Fibroblast of skin of abdomen (primary cell): ENCODE measurements around the gene APOA4. TPM values are rescaled to one million over a fixed set of nuclear protein-coding genes. Genes with fewer than 3 reads are reported as not detected.

ENCODE experiments used
- DNase-seq: peaks from one replicate; pipeline ENCODE4 v3.0.0-alpha.2; 2013
- polyA plus RNA-seq, 2 experiments: library from polyadenylated mRNA; unstranded; fragments of 120-200 nt; gene quantifications; one replicate each; pipeline ENCODE4 v1.2.1, GENCODE V29; 2013; ENCODE audit not compliant: insufficient read length in 2 of 2

The APOA4 gene
- polyA plus RNA-seq (2013, experiment 1 of 2; ENCODE audit: insufficient read length) = not detected
- polyA plus RNA-seq (2013, experiment 2 of 2; ENCODE audit: insufficient read length) = not detected

DNA sequence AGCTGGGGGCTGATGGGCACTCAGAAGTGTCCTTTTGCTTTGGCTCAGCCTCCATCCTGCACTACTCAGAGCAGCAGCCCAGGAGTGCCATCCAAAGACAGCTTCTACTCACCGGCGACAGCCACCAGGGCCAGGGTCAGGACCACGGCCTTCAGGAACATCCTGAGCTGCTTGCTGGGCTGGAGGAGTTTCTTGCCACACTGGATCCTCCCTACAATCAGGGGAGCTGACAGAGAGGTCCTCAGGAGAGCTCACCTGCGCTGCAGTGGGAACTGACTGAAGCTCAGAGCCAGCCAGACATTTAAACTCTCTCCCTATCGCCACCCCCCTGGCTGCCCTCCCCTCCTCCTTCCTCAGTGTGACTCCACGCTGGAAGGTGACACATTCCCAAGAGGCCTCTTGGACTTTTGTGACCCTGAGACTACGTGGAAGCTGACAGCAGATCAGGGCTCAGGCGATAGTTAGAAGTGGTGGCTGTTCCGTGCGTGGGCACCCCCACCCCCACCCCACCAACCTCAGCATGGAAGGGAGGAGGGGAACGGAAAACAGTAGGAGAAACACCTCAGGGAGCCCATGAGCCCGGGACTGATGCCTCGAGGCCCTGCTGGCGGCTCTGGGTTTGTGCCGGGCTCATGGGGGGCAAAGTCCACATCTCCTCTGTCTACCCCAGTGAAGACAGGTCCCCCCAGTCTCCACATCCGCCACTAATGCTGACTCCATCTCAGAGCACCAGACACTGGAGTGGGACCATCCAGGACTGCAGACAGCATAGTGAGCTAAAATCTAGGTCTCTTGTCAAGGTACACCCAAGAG, at the start of gene APOA4:
APOA4 (minus strand) TSS at position 274 of the 813 bp plus-strand sequence; CDS start at position 161, 113 bp downstream.
- DNase-seq = no peak

GRCh38 chr11:116871248-116871647, 48.1 kb upstream of the APOA4 start:
- peak; percentile 91 for DNase-seq

- no peak for DNase-seq
Measured at GRCh38 chr11:116870054-116870453, 47.0 kb upstream of the APOA4 start.

- no peak for DNase-seq
Measured at GRCh38 chr11:116869610-116870009, 46.5 kb upstream of the APOA4 start.

DNA sequence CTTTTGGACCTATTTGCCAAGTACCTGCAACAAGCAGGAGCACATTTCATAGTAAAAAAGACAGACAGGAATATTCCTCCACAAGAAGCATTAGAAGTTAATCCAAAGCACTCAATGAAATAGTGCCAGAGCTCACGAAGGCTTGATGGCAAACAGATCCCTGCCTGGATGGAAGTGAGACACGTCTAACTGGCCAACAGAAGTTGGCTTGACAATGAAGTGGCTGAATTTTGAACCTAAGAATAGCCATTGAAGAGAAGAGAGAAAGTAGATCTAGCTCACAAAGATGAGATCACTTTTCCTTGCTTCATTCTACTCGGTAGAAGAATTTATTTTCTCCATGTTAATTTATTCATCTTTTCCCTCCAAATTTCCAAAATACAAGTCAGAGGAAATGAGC, 45.0 kb upstream of the APOA4 start:
- no peak for DNase-seq

DNA sequence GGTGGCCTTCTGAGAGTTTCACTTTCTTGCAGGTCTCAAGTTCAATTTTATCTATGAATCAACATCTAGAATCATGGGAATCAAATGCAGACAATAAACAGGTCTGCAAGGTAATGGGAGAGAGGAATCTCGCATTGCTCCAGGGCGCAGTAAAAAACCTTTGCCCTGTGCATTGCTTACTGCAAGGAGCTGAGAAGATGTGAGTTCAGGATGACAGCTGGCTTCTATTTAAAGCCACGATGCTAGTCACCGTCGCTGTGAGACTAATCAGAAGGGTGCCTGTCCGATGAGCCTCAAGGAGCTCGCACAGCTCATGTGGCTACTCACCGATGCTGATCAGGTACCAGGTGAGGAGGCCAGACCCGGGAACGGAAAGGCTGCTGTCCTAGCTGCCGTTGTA, 44.5 kb upstream of the APOA4 start:
- DNase-seq = no peak

- no peak for DNase-seq
Measured at GRCh38 chr11:116866804-116867455, 43.8 kb upstream of the APOA4 start.

GRCh38 chr11:116865696-116866095, 42.6 kb upstream of the APOA4 start:
- DNase-seq = peak; percentile 90

DNA sequence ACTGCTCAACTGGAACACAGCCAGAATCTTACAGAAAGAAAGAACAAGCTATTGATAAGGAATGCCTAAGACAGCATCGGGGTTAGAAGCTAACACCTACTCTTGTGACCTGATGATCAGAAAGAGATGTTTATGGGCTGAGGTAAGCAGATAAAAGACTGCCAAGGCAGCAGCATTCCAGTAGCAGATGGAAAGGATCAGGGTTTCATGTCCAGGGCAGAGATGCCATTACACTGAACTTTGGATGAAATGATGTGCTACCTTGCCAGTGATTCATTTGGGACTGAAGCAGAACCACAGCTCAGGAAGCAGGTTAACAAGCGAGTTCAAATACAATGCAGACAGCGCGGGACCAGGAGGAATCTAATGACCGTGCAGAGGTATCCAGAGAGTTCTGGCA, 41.4 kb upstream of the APOA4 start:
- peak; percentile 32 for DNase-seq

DNA sequence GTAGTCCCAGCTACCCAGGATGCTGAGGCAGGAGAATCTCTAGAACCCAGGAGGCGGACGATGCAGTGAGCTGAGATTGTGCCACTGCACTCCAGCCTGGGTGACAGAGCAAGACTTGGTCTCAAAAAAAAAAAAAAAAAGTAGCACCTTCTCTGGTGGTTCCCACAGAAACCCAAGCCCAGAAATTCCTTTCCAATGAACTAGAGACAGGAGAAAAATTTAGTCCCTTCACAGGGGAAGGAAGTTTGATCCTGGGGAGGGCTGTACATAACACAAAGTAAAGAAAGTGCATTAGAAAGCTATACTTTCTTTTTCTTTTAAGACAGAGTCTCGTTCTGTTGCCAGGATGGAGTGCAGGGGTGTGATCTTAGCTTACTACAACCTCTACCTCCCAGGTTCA, 39.8 kb upstream of the APOA4 start:
- peak; percentile 43 for DNase-seq

- DNase-seq = no peak
Measured at GRCh38 chr11:116862185-116862584, 39.1 kb upstream of the APOA4 start.

DNA sequence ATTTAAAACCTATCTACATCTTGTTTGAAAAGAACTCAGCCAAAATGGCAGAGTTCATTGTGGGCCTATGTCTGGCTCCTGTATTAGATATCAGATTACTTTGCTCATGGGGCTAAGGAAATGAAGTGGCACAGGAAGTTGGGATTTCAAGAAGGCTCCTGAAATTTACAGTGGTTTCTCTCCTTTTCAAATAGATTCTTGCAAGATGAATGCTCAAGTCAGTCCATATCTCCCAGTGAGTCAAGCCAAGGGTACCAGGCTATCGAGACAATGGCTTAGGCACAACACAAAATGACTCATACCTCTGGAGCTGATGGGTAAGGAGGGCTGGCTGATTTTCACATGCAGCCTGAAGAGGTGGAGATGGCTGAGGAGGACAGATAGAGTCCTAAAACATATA, 38.4 kb upstream of the APOA4 start:
- DNase-seq = peak; percentile 64

DNA sequence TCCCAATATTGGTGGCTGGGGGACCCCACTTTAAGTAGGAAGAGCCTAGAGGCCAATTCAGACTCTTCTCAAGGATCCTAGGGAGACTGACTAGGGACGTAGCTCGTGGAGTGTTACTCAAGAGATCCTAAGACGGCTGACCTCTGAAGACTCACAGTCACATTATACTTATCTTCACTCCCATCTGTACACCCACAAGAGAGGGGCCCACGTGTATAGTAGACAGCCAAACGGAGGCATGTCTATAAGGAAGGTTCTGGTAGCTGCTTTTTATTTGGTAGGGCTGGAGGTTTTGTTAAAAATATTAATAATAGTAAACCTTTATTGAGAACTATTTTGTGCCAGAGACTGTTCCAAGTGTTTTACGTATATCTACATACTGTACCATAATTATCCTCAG, 37.2 kb upstream of the APOA4 start:
- DNase-seq = no peak

- DNase-seq = no peak
Measured at GRCh38 chr11:116859175-116859574, 36.1 kb upstream of the APOA4 start.

DNA sequence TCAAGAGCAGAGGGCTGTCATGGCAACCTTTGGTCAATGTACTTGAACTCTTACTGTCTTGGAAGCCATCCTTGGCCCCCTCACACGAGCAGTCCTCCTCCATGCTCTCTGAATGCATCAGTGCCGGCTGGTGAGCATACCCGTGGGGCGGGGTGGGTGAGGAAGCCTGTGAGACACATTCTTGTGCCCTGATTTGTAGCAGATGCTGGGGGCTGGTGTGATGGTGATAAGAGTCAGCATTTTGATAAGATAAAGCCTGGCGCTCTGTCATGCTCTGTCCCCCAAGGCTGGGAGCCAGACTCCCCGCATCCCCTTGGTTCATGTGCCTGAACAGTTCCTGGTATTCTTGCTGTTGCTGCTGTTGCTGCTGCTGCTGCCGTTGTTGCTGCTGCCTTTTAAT, 34.8 kb upstream of the APOA4 start:
- DNase-seq = no peak

- DNase-seq = no peak
Measured at GRCh38 chr11:116857316-116857715, 34.2 kb upstream of the APOA4 start.

DNA sequence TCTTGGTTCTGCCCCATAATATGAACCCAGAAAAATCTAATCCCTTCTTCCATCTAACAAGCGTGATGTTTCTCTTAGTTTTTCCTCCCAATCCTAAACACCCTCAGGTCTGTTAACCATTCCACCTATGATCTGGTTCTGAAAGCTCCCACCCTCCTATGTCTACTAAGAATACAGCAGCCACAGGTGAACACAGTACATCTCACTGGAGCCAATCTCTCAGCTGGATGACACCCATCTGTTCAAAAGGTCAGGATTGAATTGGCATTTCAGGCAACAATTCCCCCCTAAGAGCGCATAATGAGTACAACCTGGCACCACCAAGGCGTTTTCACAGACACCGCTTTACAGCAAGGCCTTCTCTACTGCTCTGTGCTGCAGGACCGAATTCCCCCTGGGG, 33.3 kb upstream of the APOA4 start:
- DNase-seq = no peak

DNA sequence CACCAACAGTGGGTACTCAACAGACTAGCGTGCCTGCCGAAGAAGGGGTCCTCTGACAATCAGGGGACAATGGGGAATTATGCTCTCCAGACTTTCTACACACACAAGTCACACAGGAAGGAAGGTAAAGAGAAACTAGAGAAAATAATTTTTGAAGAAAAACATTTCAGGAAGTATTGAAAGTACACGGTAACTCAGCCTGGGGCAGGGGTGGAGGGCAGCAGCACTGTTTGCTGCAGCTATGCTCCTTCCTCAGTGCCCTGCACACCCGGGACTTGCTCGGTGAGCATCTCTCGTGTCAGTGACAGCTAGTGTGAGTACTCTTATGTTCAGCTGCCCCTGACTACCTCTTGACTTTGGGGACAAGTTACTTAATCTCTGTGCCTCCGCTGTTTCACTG, 32.3 kb upstream of the APOA4 start:
- no peak for DNase-seq

DNA sequence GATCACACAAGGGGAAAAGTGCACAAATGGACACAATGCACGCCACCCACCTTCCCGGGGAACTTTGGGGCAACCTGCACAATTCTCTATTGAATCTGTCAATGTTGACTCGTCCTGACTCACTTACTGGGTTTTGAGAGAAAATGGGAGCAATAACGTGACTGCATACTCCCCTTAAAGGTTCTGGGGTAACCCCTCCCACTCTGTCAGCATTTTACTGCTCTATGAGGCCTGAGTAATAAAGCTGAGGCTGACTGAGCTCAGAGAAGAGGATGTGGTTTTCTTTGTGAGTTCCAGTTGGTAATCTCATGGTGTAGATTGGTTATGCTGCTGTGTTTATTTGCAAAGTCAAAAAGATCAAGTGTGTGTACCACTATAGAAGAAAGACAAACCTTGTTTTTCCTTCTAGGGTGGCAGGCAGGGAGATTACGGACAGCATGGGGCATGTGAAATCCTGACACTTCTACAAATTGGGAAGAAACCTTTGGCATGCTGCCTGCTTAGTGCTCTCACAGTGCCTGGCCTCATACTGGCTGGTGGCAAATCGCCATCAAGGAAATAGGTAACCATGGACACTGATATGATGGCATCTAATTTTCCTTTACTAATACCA, 30.5 kb upstream of the APOA4 start:
- peak; percentile 88 for DNase-seq

DNA sequence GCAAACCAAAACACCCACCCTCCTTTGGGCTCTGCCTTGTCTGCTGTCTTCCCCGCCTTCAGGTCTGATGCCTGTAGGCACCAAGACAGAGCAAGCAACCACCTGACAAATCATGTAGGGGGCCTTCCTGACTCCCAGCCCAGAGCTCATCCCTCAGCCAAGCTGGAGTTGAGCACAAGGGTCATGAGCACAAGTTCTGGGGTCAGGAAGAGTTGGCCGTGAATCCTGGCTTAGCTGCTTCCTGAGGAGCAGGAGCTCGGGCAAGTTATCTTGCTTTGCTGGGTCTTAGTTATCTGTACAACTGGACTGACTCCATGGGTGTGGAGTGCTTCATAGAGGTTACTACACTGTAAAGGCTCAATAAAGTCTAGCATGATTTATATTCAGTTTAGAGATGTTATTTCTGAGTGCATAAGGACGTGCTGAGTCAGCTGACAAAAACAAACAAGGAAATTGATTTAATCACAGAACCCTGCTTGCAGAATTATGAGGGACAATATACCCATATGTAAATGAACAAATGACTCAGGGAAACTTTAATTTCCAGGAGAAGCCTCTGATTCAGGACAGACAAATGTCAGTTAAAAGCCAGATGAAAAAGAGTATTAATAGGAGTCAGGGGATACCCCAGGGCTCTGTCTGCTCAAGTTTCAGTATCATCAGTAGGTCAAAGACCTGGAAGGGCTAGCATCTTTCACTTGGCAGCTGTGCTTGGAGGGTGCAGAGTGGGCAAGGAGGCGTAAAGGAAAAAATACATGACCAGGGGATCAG, 29.3 kb upstream of the APOA4 start:
- DNase-seq = peak; percentile 61

DNA sequence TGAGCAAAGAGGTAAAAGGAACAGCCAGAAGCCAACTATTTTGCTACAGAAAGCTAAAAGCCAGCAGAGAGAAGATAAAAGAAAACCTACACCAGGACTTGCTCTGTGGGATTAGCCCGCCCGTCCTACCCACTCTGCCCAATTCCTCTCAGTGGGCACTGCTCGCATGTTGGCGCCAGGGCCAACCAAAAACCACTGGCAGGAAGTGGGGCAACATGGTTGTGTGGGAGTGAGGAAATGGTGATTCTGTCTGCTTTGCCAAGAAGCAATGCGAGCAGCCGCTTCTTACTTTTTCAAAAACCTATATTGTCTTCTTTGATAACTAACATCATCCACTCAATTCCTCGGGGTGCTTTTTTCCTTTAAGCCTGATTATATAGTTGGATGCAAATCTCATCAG, 28.5 kb upstream of the APOA4 start:
- no peak for DNase-seq

GRCh38 chr11:116849486-116849885, 26.4 kb upstream of the APOA4 start:
- no peak for DNase-seq

GRCh38 chr11:116849060-116849459, 26.0 kb upstream of the APOA4 start:
- no peak for DNase-seq
